ENCODE results near the gene EXD2. TPM values are rescaled to one million over a fixed set of nuclear protein-coding genes. Genes with fewer than 3 reads are reported as not detected.
A peak's percentile ranks its signal among the peaks of the same experiment; 100 is the strongest.

The EXD2 gene
- total and polyA plus RNA-seq, 2 of the 13 experiments (the other 11 are each of a cell fraction or from before 2014, with no cell fraction given): 9.5 to 15.1 TPM

DNA sequence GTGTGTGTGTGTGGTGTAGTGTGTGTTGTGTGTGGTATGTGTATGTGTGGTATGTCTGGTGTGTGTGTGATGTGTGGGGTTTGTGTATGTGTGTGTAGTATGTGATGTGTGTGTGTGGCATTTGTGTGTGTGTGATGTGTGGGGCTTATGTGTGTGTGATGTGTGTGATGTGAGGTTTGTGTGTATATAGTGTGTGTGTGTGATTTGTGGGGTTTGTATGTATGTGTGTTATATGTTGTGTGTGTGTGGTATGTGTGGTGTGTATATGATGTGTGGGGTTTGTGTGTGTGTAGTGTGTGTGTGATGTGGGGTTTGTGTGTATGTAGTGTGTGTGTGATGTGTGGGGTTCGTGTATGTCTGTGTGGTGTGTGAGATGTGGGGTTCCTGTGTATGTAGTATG is 78.1 kb downstream of the EXD2 start (continued):
- TF ChIP-seq, protein P1, sequence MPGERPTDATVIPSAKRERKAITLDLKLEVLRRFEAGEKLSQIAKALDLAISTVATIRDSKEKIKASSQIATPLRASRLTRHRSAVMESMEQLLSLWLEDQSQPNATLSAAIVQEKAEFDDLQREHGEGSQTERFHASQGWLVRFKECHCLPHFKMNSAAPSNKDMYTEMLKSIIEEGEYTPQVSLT (CRISPR knock-in tag; IDR thresholded peaks at IDR 0.05; ENCODE audit: borderline replicate concordance, low read depth): no peak
- TF ChIP-seq, protein P2, sequence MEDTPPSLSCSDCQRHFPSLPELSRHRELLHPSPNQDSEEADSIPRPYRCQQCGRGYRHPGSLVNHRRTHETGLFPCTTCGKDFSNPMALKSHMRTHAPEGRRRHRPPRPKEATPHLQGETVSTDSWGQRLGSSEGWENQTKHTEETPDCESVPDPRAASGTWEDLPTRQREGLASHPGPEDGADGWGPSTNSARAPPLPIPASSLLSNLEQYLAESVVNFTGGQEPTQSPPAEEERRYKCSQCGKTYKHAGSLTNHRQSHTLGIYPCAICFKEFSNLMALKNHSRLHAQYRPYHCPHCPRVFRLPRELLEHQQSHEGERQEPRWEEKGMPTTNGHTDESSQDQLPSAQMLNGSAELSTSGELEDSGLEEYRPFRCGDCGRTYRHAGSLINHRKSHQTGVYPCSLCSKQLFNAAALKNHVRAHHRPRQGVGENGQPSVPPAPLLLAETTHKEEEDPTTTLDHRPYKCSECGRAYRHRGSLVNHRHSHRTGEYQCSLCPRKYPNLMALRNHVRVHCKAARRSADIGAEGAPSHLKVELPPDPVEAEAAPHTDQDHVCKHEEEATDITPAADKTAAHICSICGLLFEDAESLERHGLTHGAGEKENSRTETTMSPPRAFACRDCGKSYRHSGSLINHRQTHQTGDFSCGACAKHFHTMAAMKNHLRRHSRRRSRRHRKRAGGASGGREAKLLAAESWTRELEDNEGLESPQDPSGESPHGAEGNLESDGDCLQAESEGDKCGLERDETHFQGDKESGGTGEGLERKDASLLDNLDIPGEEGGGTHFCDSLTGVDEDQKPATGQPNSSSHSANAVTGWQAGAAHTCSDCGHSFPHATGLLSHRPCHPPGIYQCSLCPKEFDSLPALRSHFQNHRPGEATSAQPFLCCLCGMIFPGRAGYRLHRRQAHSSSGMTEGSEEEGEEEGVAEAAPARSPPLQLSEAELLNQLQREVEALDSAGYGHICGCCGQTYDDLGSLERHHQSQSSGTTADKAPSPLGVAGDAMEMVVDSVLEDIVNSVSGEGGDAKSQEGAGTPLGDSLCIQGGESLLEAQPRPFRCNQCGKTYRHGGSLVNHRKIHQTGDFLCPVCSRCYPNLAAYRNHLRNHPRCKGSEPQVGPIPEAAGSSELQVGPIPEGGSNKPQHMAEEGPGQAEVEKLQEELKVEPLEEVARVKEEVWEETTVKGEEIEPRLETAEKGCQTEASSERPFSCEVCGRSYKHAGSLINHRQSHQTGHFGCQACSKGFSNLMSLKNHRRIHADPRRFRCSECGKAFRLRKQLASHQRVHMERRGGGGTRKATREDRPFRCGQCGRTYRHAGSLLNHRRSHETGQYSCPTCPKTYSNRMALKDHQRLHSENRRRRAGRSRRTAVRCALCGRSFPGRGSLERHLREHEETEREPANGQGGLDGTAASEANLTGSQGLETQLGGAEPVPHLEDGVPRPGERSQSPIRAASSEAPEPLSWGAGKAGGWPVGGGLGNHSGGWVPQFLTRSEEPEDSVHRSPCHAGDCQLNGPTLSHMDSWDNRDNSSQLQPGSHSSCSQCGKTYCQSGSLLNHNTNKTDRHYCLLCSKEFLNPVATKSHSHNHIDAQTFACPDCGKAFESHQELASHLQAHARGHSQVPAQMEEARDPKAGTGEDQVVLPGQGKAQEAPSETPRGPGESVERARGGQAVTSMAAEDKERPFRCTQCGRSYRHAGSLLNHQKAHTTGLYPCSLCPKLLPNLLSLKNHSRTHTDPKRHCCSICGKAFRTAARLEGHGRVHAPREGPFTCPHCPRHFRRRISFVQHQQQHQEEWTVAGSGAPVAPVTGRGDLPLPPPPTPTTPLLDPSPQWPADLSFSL (CRISPR knock-in tag; IDR thresholded peaks at IDR 0.05): peak; percentile 79; the same call in 1 of the 2 replicates
- TF ChIP-seq, protein P3, sequence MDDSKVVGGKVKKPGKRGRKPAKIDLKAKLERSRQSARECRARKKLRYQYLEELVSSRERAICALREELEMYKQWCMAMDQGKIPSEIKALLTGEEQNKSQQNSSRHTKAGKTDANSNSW (CRISPR knock-in tag; IDR thresholded peaks at IDR 0.05; ENCODE audit: borderline replicate concordance): no peak
- TF ChIP-seq PHF8 (CRISPR knock-in tag; IDR thresholded peaks at IDR 0.05): no peak
- TF ChIP-seq ZNF883 (CRISPR knock-in tag; IDR thresholded peaks at IDR 0.05; ENCODE audit: not compliant biosample characterization): no peak
- 0 out of 2 replicates have a peak, but pooled peaks have one; percentile 5 for TF ChIP-seq FOXP1 (IDR thresholded peaks at IDR 0.05)
- TF ChIP-seq FOXP1 (CRISPR knock-in tag; IDR thresholded peaks at IDR 0.05): no peak
- TF ChIP-seq ZBTB3 (CRISPR knock-in tag; IDR thresholded peaks at IDR 0.05; ENCODE audit: borderline replicate concordance, low read depth): no peak
- TF ChIP-seq HIVEP1 (CRISPR knock-in tag; IDR thresholded peaks at IDR 0.05): no peak
- no peak for TF ChIP-seq ZSCAN25 (CRISPR knock-in tag; IDR thresholded peaks at IDR 0.05)

Measured in HepG2 (cell line).